ENCODE data around the gene KDM4D.
A peak's percentile ranks its signal among the peaks of the same experiment; 100 is the strongest.

The KDM4D gene

DNA sequence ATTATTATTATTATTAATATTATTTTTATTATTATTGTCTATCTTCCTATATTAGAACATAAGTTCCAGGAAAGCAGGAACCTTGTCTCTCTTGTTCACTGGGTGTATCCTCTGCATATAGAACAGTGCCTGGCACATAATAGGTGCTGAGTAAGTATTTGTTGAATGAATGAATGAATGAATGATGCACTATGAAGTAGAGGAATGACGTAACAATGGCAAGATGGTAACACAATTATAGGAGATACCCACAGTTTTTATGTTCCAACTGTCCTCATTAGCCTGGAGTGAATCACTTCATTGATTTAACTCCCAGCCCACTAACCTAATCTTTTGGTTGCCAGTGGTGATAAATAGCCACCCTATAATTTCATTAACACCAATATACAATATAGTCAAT, 2.1 kb downstream of the KDM4D start:
- peaks cover 2% of the 10 kb centered on the region for H3K36me3 ChIP-seq (ENCODE audit: control insufficient read depth, insufficient read depth, low read length)
- H2BK5ac ChIP-seq (ENCODE audit: low read length): no peak overlapping the region
- no peak overlapping the region for H3K4ac ChIP-seq (ENCODE audit: low read depth, low read length)
- H2BK120ac ChIP-seq (ENCODE audit: low read depth, low read length): no peak overlapping the region
- no peaks in the 10 kb centered on the region for H3K27me3 ChIP-seq (ENCODE audit: insufficient read depth, low read length, poor library complexity)
- H3K4me3 ChIP-seq (ENCODE audit: low read length): no peak overlapping the region
- H3K79me2 ChIP-seq (ENCODE audit: control insufficient read depth, insufficient read depth, low read length): peaks cover 10% of the 10 kb centered on the region
- peaks cover 5% of the 10 kb centered on the region for H3K79me1 ChIP-seq (ENCODE audit: low read length)
- H4K8ac ChIP-seq (ENCODE audit: low read depth, low read length): no peak overlapping the region
- no peak overlapping the region for H3K18ac ChIP-seq (ENCODE audit: low read length)
- H3K23ac ChIP-seq (ENCODE audit: low read length): no peak overlapping the region
- no peak overlapping the region for H3K56ac ChIP-seq (ENCODE audit: low read length)
- whole genome bisulfite sequencing (ENCODE audit: extremely low coverage, insufficient coverage, low lambda C conversion rate): no CpG with 5 or more reads among the region's 1 CpG
- no peaks in the 10 kb centered on the region for H3K4me1 ChIP-seq (ENCODE audit: control insufficient read depth, low read depth, low read length)
- H2AK5ac ChIP-seq (ENCODE audit: low read length): no peak overlapping the region
- no peak overlapping the region for H3K27ac ChIP-seq (ENCODE audit: low read depth, low read length)
- no peak overlapping the region for H3K4me2 ChIP-seq (ENCODE audit: low read length)
- no peak for DNase-seq
- no peak overlapping the region for H2BK15ac ChIP-seq (replicated peaks; ENCODE audit: low read depth)
- H3K9ac ChIP-seq (ENCODE audit: low read length): no peak overlapping the region
- H4K5ac ChIP-seq (ENCODE audit: low read length): no peak overlapping the region

DNA sequence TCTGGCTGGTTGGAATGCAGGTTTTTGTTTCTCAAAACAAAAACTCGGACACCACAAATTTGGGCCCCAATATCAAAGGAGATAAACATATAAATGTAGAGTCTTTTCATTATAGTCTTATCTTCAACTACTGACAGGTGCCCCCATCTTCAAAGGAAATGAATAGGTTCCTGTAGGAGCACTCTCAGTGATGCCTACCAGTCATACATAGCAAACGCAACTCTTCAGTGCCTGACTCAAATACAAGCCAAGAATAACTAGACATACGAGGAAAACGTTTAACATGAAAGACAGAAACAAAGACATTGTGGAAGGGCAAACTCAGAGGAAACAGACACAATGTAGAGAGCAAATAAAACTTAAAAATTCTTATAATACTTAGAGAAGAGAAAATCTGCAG, 13.9 kb downstream of the KDM4D start:
- H2BK15ac ChIP-seq (replicated peaks; ENCODE audit: low read depth): no peak overlapping the region

DNA sequence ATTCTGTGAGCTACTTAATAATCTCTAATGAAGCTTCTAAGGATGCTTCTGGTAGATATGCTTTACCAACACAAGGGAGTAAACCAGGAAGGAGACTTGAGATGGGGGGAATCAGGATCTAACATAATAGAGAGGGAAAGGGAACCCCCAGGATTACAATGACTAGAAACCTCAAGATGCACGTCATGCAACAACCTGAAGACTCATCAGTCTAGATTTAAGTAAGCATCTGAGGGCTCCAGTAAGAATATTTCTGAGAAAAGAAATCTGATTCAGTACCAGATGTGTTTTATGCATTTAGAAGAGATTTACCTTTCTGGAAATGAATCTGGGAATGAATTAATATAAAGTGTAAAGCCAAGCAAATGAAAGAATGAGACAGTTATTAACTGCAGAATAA, 15.2 kb downstream of the KDM4D start:
- H3K27ac ChIP-seq (ENCODE audit: low read depth, low read length): no peak overlapping the region
- H3K79me2 ChIP-seq (ENCODE audit: control insufficient read depth, insufficient read depth, low read length): no peaks in the 10 kb centered on the region
- no peak overlapping the region for H3K23ac ChIP-seq (ENCODE audit: low read length)
- H3K79me1 ChIP-seq (ENCODE audit: low read length): no peaks in the 10 kb centered on the region
- H3K27me3 ChIP-seq (ENCODE audit: insufficient read depth, low read length, poor library complexity): no peaks in the 10 kb centered on the region
- H3K36me3 ChIP-seq (ENCODE audit: control insufficient read depth, insufficient read depth, low read length): no peaks in the 10 kb centered on the region
- no peak overlapping the region for H3K18ac ChIP-seq (ENCODE audit: low read length)
- no peak overlapping the region for H3K4me2 ChIP-seq (ENCODE audit: low read length)
- no peak overlapping the region for H2AK5ac ChIP-seq (ENCODE audit: low read length)
- H3K4me1 ChIP-seq (ENCODE audit: control insufficient read depth, low read depth, low read length): no peaks in the 10 kb centered on the region
- H2BK15ac ChIP-seq (replicated peaks; ENCODE audit: low read depth): no peak overlapping the region
- H4K8ac ChIP-seq (ENCODE audit: low read depth, low read length): no peak overlapping the region
- no CpG with 5 or more reads among the region's 1 CpG for WGBS (ENCODE audit: extremely low coverage, insufficient coverage, low lambda C conversion rate)
- no peak overlapping the region for H2BK5ac ChIP-seq (ENCODE audit: low read length)
- no peak overlapping the region for H3K4me3 ChIP-seq (ENCODE audit: low read length)
- H3K56ac ChIP-seq (ENCODE audit: low read length): no peak overlapping the region
- H3K9ac ChIP-seq (ENCODE audit: low read length): no peak overlapping the region
- no peak for DNase-seq
- no peak overlapping the region for H2BK120ac ChIP-seq (ENCODE audit: low read depth, low read length)
- no peak overlapping the region for H3K4ac ChIP-seq (ENCODE audit: low read depth, low read length)
- H4K5ac ChIP-seq (ENCODE audit: low read length): no peak overlapping the region

More for the DNA sequence above, 13.9 kb downstream of the KDM4D start:
- Histone ChIP-seq H4K5ac (ENCODE audit: low read length) (no peak overlapping the region), H2BK120ac (ENCODE audit: low read depth, low read length) (no peak overlapping the region), H3K27me3 (ENCODE audit: insufficient read depth, low read length, poor library complexity) (no peaks in the 10 kb centered on the region), H3K36me3 (ENCODE audit: control insufficient read depth, insufficient read depth, low read length) (no peaks in the 10 kb centered on the region), H2AK5ac (ENCODE audit: low read length) (no peak overlapping the region), H3K79me1 (ENCODE audit: low read length) (no peaks in the 10 kb centered on the region), H3K27ac (ENCODE audit: low read depth, low read length) (no peak overlapping the region), H3K4me3 (ENCODE audit: low read length) (no peak overlapping the region), H3K4me2 (ENCODE audit: low read length) (no peak overlapping the region), H3K4me1 (ENCODE audit: control insufficient read depth, low read depth, low read length) (no peaks in the 10 kb centered on the region), H3K18ac (ENCODE audit: low read length) (no peak overlapping the region), H3K23ac (ENCODE audit: low read length) (no peak overlapping the region), H3K56ac (ENCODE audit: low read length) (no peak overlapping the region), H3K9ac (ENCODE audit: low read length) (no peak overlapping the region), H2BK5ac (ENCODE audit: low read length) (no peak overlapping the region), H4K8ac (ENCODE audit: low read depth, low read length) (no peak overlapping the region), H3K4ac (ENCODE audit: low read depth, low read length) (no peak overlapping the region), H3K79me2 (ENCODE audit: control insufficient read depth, insufficient read depth, low read length) (no peaks in the 10 kb centered on the region)
- no CpG with 5 or more reads among the region's 4 CpGs for WGBS (ENCODE audit: extremely low coverage, insufficient coverage, low lambda C conversion rate)
- DNase-seq: no peak

DNA sequence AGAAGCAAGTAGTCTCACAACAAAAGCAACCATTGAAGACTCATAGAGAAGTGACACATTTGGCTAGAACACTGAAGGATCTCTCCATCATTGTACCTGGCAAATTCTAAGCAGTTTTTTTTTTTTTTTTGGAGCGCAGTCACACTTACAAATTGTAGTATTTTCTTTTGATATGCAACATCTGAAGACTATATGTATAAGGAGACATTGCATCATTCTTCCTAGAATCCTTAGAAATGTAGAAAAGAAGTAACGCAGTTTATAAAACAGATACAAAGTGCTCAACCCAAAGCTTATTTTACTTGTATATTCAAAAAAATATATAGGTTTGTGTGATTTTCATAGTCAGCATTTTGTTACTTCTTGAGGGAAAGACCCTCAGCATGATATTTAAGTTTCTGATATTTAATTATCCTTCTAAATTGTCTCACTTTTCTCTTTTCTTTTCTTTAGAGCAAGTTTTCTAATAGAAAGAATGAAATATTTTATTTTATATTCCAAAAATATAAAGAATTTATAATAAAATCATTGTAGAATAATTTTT, 20.0 kb downstream of the KDM4D start:
- H3K18ac ChIP-seq (ENCODE audit: low read length): no peak overlapping the region
- no peak overlapping the region for H4K8ac ChIP-seq (ENCODE audit: low read depth, low read length)
- no peak overlapping the region for H3K4me3 ChIP-seq (ENCODE audit: low read length)
- no peak overlapping the region for H3K56ac ChIP-seq (ENCODE audit: low read length)
- WGBS (ENCODE audit: extremely low coverage, insufficient coverage, low lambda C conversion rate): no CpG with 5 or more reads among the region's 2 CpGs
- H4K5ac ChIP-seq (ENCODE audit: low read length): no peak overlapping the region
- H3K9ac ChIP-seq (ENCODE audit: low read length): no peak overlapping the region
- H3K27ac ChIP-seq (ENCODE audit: low read depth, low read length): no peak overlapping the region
- no peaks in the 10 kb centered on the region for H3K79me2 ChIP-seq (ENCODE audit: control insufficient read depth, insufficient read depth, low read length)
- H2AK5ac ChIP-seq (ENCODE audit: low read length): no peak overlapping the region
- no peaks in the 10 kb centered on the region for H3K36me3 ChIP-seq (ENCODE audit: control insufficient read depth, insufficient read depth, low read length)
- no peak for DNase-seq
- H3K27me3 ChIP-seq (ENCODE audit: insufficient read depth, low read length, poor library complexity): no peaks in the 10 kb centered on the region
- no peak overlapping the region for H3K4ac ChIP-seq (ENCODE audit: low read depth, low read length)
- H2BK5ac ChIP-seq (ENCODE audit: low read length): no peak overlapping the region
- no peak overlapping the region for H3K23ac ChIP-seq (ENCODE audit: low read length)
- no peaks in the 10 kb centered on the region for H3K4me1 ChIP-seq (ENCODE audit: control insufficient read depth, low read depth, low read length)
- H2BK120ac ChIP-seq (ENCODE audit: low read depth, low read length): no peak overlapping the region
- H3K79me1 ChIP-seq (ENCODE audit: low read length): no peaks in the 10 kb centered on the region
- H3K4me2 ChIP-seq (ENCODE audit: low read length): no peak overlapping the region
- no peak overlapping the region for H2BK15ac ChIP-seq (replicated peaks; ENCODE audit: low read depth)

DNA sequence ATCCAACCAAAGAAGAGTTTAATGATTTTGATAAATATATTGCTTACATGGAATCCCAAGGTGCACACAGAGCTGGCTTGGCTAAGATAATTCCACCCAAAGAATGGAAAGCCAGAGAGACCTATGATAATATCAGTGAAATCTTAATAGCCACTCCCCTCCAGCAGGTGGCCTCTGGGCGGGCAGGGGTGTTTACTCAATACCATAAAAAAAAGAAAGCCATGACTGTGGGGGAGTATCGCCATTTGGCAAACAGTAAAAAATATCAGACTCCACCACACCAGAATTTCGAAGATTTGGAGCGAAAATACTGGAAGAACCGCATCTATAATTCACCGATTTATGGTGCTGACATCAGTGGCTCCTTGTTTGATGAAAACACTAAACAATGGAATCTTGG, 23.9 kb downstream of the KDM4D start:
- no peak overlapping the region for H2BK120ac ChIP-seq (ENCODE audit: low read depth, low read length)
- H3K36me3 ChIP-seq (ENCODE audit: control insufficient read depth, insufficient read depth, low read length): no peaks in the 10 kb centered on the region
- H4K8ac ChIP-seq (ENCODE audit: low read depth, low read length): no peak overlapping the region
- no peak overlapping the region for H2BK15ac ChIP-seq (replicated peaks; ENCODE audit: low read depth)
- peak; percentile 5 for DNase-seq
- H2AK5ac ChIP-seq (ENCODE audit: low read length): no peak overlapping the region
- H3K56ac ChIP-seq (ENCODE audit: low read length): no peak overlapping the region
- no peak overlapping the region for H3K4ac ChIP-seq (ENCODE audit: low read depth, low read length)
- no peak overlapping the region for H4K5ac ChIP-seq (ENCODE audit: low read length)
- no peak overlapping the region for H3K9ac ChIP-seq (ENCODE audit: low read length)
- no peaks in the 10 kb centered on the region for H3K4me1 ChIP-seq (ENCODE audit: control insufficient read depth, low read depth, low read length)
- no peaks in the 10 kb centered on the region for H3K79me1 ChIP-seq (ENCODE audit: low read length)
- WGBS (ENCODE audit: extremely low coverage, insufficient coverage, low lambda C conversion rate): no CpG with 5 or more reads among the region's 6 CpGs
- no peak overlapping the region for H2BK5ac ChIP-seq (ENCODE audit: low read length)
- no peaks in the 10 kb centered on the region for H3K27me3 ChIP-seq (ENCODE audit: insufficient read depth, low read length, poor library complexity)
- H3K79me2 ChIP-seq (ENCODE audit: control insufficient read depth, insufficient read depth, low read length): no peaks in the 10 kb centered on the region
- H3K4me2 ChIP-seq (ENCODE audit: low read length): no peak overlapping the region
- H3K27ac ChIP-seq (ENCODE audit: low read depth, low read length): no peak overlapping the region
- H3K23ac ChIP-seq (ENCODE audit: low read length): no peak overlapping the region
- no peak overlapping the region for H3K18ac ChIP-seq (ENCODE audit: low read length)
- H3K4me3 ChIP-seq (ENCODE audit: low read length): no peak overlapping the region

DNA sequence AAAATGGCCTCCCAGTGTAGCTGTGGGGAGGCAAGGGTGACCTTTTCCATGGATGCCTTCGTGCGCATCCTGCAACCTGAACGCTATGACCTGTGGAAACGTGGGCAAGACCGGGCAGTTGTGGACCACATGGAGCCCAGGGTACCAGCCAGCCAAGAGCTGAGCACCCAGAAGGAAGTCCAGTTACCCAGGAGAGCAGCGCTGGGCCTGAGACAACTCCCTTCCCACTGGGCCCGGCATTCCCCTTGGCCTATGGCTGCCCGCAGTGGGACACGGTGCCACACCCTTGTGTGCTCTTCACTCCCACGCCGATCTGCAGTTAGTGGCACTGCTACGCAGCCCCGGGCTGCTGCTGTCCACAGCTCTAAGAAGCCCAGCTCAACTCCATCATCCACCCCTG, 24.8 kb downstream of the KDM4D start:
- H3K27ac ChIP-seq (ENCODE audit: low read depth, low read length): no peak overlapping the region
- no peak overlapping the region for H2BK5ac ChIP-seq (ENCODE audit: low read length)
- no peak for DNase-seq
- H3K4me1 ChIP-seq (ENCODE audit: control insufficient read depth, low read depth, low read length): no peaks in the 10 kb centered on the region
- no peaks in the 10 kb centered on the region for H3K79me2 ChIP-seq (ENCODE audit: control insufficient read depth, insufficient read depth, low read length)
- H2AK5ac ChIP-seq (ENCODE audit: low read length): no peak overlapping the region
- H3K27me3 ChIP-seq (ENCODE audit: insufficient read depth, low read length, poor library complexity): no peaks in the 10 kb centered on the region
- H3K79me1 ChIP-seq (ENCODE audit: low read length): no peaks in the 10 kb centered on the region
- H2BK15ac ChIP-seq (replicated peaks; ENCODE audit: low read depth): no peak overlapping the region
- no peak overlapping the region for H4K5ac ChIP-seq (ENCODE audit: low read length)
- no peaks in the 10 kb centered on the region for H3K36me3 ChIP-seq (ENCODE audit: control insufficient read depth, insufficient read depth, low read length)
- H3K56ac ChIP-seq (ENCODE audit: low read length): no peak overlapping the region
- no peak overlapping the region for H4K8ac ChIP-seq (ENCODE audit: low read depth, low read length)
- H3K18ac ChIP-seq (ENCODE audit: low read length): no peak overlapping the region
- no peak overlapping the region for H3K9ac ChIP-seq (ENCODE audit: low read length)
- no peak overlapping the region for H3K4me2 ChIP-seq (ENCODE audit: low read length)
- WGBS (ENCODE audit: extremely low coverage, insufficient coverage, low lambda C conversion rate): no CpG with 5 or more reads among the region's 13 CpGs
- no peak overlapping the region for H2BK120ac ChIP-seq (ENCODE audit: low read depth, low read length)
- no peak overlapping the region for H3K23ac ChIP-seq (ENCODE audit: low read length)
- no peak overlapping the region for H3K4ac ChIP-seq (ENCODE audit: low read depth, low read length)
- H3K4me3 ChIP-seq (ENCODE audit: low read length): no peak overlapping the region
